K562 (cell line): ENCODE measurements around the gene SCUBE1. TPM values are rescaled to one million over a fixed set of nuclear protein-coding genes. Genes with fewer than 3 reads are reported as not detected.

Experiments
- ATAC-seq: fragments of 200-7000 bp; cut with Tn5 transposase; 3 replicates; pipeline ENCODE4 v1.9.1; 2020; ENCODE audit warnings: moderate library complexity
- BruUV-seq: library from RNA; stranded (reverse); fragments of 400-500 nt; replicated peaks from 2 replicates; lab custom pipeline; 2021; lab: Mats Ljungman, UMichigan
- CTCF ChIA-PET: fragments of 300-600 bp; formaldehyde crosslinking; extraction: SDS; loops from one replicate; lab custom pipeline; 2021; ENCODE audit warnings: low intra/inter-chr PET ratio; lab: Yijun Ruan, JAX
- POLR2A ChIA-PET: fragments of 300-600, 350-650 bp; sonication (Branson Sonifier 250); formaldehyde crosslinking; extraction: SDS; loops from one replicate; lab custom pipeline; 2021; ENCODE audit warnings: antibody characterized with exemption, inconsistent platforms; lab: Yijun Ruan, JAX
- DNase-seq, 4 experiments: peaks; one replicate each; pipeline versions ENCODE4 v3.0.0 to v3.0.0-alpha.2; 2011 to 2018; ENCODE audit warnings: low spot score in 3 of 4, mixed read lengths in 3 of 4; ENCODE audit errors: extremely low read depth in 1 of 4
- FAIRE-seq: peaks from 2 replicates; lab custom pipeline; 2011; peaks lifted over from hg19 to GRCh38; lab: Jason Lieb, UNC
- H2AFZ ChIP-seq: 2 replicates; pipeline ENCODE4 v1.6.0; 2011; ENCODE audit warnings: low read depth, low read length, control low read depth, inconsistent platforms
- H3K27ac ChIP-seq: fragments of 200-600 bp; 3 replicates; pipeline ENCODE4 v1.8.0; 2011; ENCODE audit warnings: low read depth, mild to moderate bottlenecking, control low read depth, inconsistent platforms, low read length, moderate library complexity, mixed read lengths; ENCODE audit errors: extremely low read depth
- H3K27me3 ChIP-seq, 2 experiments: fragments of 300-600 bp in 1 of 2; 2 replicates in 1 of 2; 3 replicates in 1 of 2; pipeline versions ENCODE4 v1.6.0 to v1.8.0; 2011; ENCODE audit warnings: inconsistent platforms in 2 of 2, low read length in 2 of 2, mild to moderate bottlenecking in 1 of 2, mixed read lengths in 1 of 2, moderate library complexity in 1 of 2; ENCODE audit not compliant: control insufficient read depth in 2 of 2, insufficient read depth in 2 of 2
- H3K36me3 ChIP-seq: fragments of 300-600 bp; 3 replicates; pipeline ENCODE4 v1.8.0; 2011; ENCODE audit warnings: mild to moderate bottlenecking, low read length, inconsistent platforms; ENCODE audit not compliant: control insufficient read depth, insufficient read depth
- H3K4me1 ChIP-seq, 2 experiments: fragments of 200-600 bp in 1 of 2; replicated peaks in 1 of 2; 2 replicates in 1 of 2; 3 replicates in 1 of 2; pipeline versions ENCODE4 v1.5.1 to v1.8.0; 2011; ENCODE audit warnings: inconsistent platforms in 2 of 2, low read length in 2 of 2, mild to moderate bottlenecking in 1 of 2, mixed read lengths in 1 of 2, moderate library complexity in 1 of 2; ENCODE audit not compliant: control insufficient read depth in 2 of 2, insufficient read depth in 2 of 2
- H3K4me2 ChIP-seq: 2 replicates; pipeline ENCODE4 v1.6.1; 2011; ENCODE audit warnings: low read length, control low read depth, inconsistent platforms, mixed read lengths; ENCODE audit not compliant: insufficient read depth
- H3K4me3 ChIP-seq: fragments of 200-600 bp; sonication (generic), shearing (Covaris generic); 2 replicates; pipeline ENCODE4 v1.5.1; 2016; ENCODE audit warnings: control low read depth, inconsistent platforms
- H3K79me2 ChIP-seq: fragments of 200-600 bp; 3 replicates; pipeline ENCODE4 v1.8.0; 2011; ENCODE audit warnings: low read length, inconsistent platforms; ENCODE audit not compliant: control insufficient read depth, insufficient read depth
- H3K9ac ChIP-seq, 2 experiments: 2 replicates each; pipeline versions ENCODE4 v1.6.0 to v1.6.1; 2011; ENCODE audit warnings: low read depth in 2 of 2, low read length in 2 of 2, control low read depth in 1 of 2, inconsistent platforms in 1 of 2, mild to moderate bottlenecking in 1 of 2, mixed read lengths in 1 of 2; ENCODE audit not compliant: insufficient read depth in 1 of 2
- H3K9me1 ChIP-seq: one replicate; pipeline ENCODE4 v1.6.0; 2011; ENCODE audit warnings: inconsistent platforms, mild to moderate bottlenecking, low read length, moderate library complexity; ENCODE audit not compliant: control insufficient read depth, insufficient read depth
- H3K9me3 ChIP-seq: replicated peaks from 2 replicates; pipeline ENCODE4 v1.5.1; 2011; ENCODE audit warnings: low read depth, low read length, inconsistent platforms; ENCODE audit not compliant: control insufficient read depth, insufficient read depth
- H4K20me1 ChIP-seq: replicated peaks from 2 replicates; pipeline ENCODE4 v1.6.1; 2011; ENCODE audit warnings: low read length, inconsistent platforms, mixed read lengths; ENCODE audit not compliant: control insufficient read depth, insufficient read depth
- BCOR ChIP-seq: fragments of 450-650 bp; IDR thresholded peaks from 2 replicates; pipeline ENCODE4 v1.6.1; 2016
- COPS2 ChIP-seq: fragments of 450-650 bp; conservative IDR thresholded peaks from 2 replicates; pipeline ENCODE4 v1.6.1; 2016; ENCODE audit warnings: mild to moderate bottlenecking, moderate library complexity
- E2F3 ChIP-seq: fragments of 250-450 bp; sonication (Bioruptor Pico); IDR thresholded peaks from 2 replicates; pipeline ENCODE4 v1.4.0; 2020; ENCODE audit warnings: mild to moderate bottlenecking
- GTF2A2 ChIP-seq: IDR thresholded peaks from 2 replicates; pipeline ENCODE4 v1.6.1; 2016; ENCODE audit warnings: mild to moderate bottlenecking, missing genetic modification characterization, missing compliant biosample characterization
- MLX ChIP-seq, 2 experiments: fragments of 450-650 bp in 1 of 2; sonication (generic) in 1 of 2; formaldehyde crosslinking; conservative IDR thresholded peaks; 2 replicates each; pipeline versions ENCODE4 v1.4.0 to v1.8.1; 2020 to 2022; ENCODE audit warnings: mild to moderate bottlenecking in 1 of 2, missing genetic modification reagents in 1 of 2
- POLR2H ChIP-seq: IDR thresholded peaks from 2 replicates; pipeline ENCODE4 v1.6.1; 2016; ENCODE audit warnings: missing genetic modification characterization, low read depth, mild to moderate bottlenecking, control low read depth, missing compliant biosample characterization, moderate library complexity
- PRPF4 ChIP-seq: fragments of 200-400 bp; formaldehyde crosslinking; IDR thresholded peaks from one replicate; pipeline ENCODE4 v1.6.1; 2017; ENCODE audit warnings: low read length, low read depth, mild to moderate bottlenecking; ENCODE audit not compliant: insufficient read depth, poor library complexity, severe bottlenecking
- RBFOX2 ChIP-seq: fragments of 200-400 bp; formaldehyde crosslinking; IDR thresholded peaks from 2 replicates; pipeline ENCODE4 v1.6.1; 2017; ENCODE audit warnings: low read depth, mild to moderate bottlenecking, low read length, moderate library complexity
- RCOR1 ChIP-seq, 2 experiments: IDR thresholded peaks; 2 replicates each; pipeline ENCODE4 v1.6.1; 2012; ENCODE audit warnings: low read depth in 2 of 2, low read length in 2 of 2, borderline replicate concordance in 1 of 2, improper control_type of control experiment in 1 of 2
- SP2 ChIP-seq: IDR thresholded peaks from 2 replicates; pipeline ENCODE4 v1.6.1; 2011; ENCODE audit warnings: mild to moderate bottlenecking, low read depth, low read length, moderate library complexity; ENCODE audit not compliant: poor library complexity, severe bottlenecking; ENCODE audit errors: extremely low read depth
- SPI1 ChIP-seq: IDR thresholded peaks from 2 replicates; pipeline ENCODE4 v1.6.1; 2011; ENCODE audit warnings: low read depth, low read length, control low read depth, borderline replicate concordance
- ZBTB33 ChIP-seq: sonication (generic); formaldehyde crosslinking; IDR thresholded peaks from 2 replicates; pipeline ENCODE4 v1.8.1; 2023; ENCODE audit warnings: mild to moderate bottlenecking, missing genetic modification reagents
- ZNF174 ChIP-seq: fragments of 250-450 bp; sonication (Bioruptor Pico); IDR thresholded peaks from 2 replicates; pipeline ENCODE4 v1.4.0; 2020; ENCODE audit warnings: mild to moderate bottlenecking
- ZNF282 ChIP-seq: sonication (generic); formaldehyde crosslinking; IDR thresholded peaks from 2 replicates; pipeline ENCODE4 v1.8.1; 2023; ENCODE audit warnings: missing genetic modification reagents
- ZNF764 ChIP-seq: fragments of 250-450 bp; sonication (Bioruptor Pico); IDR thresholded peaks from 2 replicates; pipeline ENCODE4 v1.4.0; 2020; ENCODE audit warnings: low read depth, mild to moderate bottlenecking, moderate library complexity
- WGBS: fragments of 100-300 bp; shearing (Covaris generic); methylation state at CpG from one replicate; pipeline ENCODE4 v1.1.6; 2016; ENCODE audit warnings: low coverage, mixed read lengths; ENCODE audit not compliant: insufficient coverage; ENCODE audit errors: missing lambda C conversion rate; 5-methylcytosine and 5-hydroxymethylcytosine counted together
- in situ Hi-C: fragments of 300-500 bp; cut with MboI; formaldehyde crosslinking; loops from 4 replicates; pipeline ENCODE4 v1.15.0; 2018; ENCODE audit warnings: inconsistent platforms, mixed read lengths
- intact Hi-C: fragments of 100-400 bp; cut with micrococcal nuclease; formaldehyde crosslinking; loops from 2 replicates; pipeline ENCODE4 v1.14.2; 2022
- polyA plus RNA-seq, 8 experiments: library from polyadenylated mRNA; depleted of rRNA in 4 of 8; stranded (reverse) in 5 of 8; unstranded in 3 of 8; fragments of >200 nt; fragmentation: Nextera tagmentation in 2 of 8; fragmentation: Illumina TruSeq in 1 of 8; extraction: Ambion mirVana in 2 of 8; extraction: Trizol in 1 of 8; gene quantifications; 2 replicates each; pipeline versions ENCODE4 v1.2.1 to v1.2.3, GENCODE V29; 2011 to 2014; ENCODE audit warnings: inconsistent platforms in 1 of 8, missing spikeins in 1 of 8
- total RNA-seq, 7 experiments: library from RNA; depleted of rRNA in 6 of 7; stranded (reverse); fragments of >200 nt in 6 of 7; fragmentation: Illumina TruSeq in 2 of 7; extraction: Trizol in 2 of 7; gene quantifications; 2 replicates each; pipeline versions ENCODE4 v1.2.1 to v1.2.3, GENCODE V29; 2011 to 2021; ENCODE audit warnings: low replicate concordance in 1 of 7
- TF ChIP-seq, protein P1 (sequence below): sonication (generic); formaldehyde crosslinking; IDR thresholded peaks from 2 replicates; pipeline ENCODE4 v1.8.0; 2022; ENCODE audit warnings: mild to moderate bottlenecking, missing genetic modification reagents
- TF ChIP-seq, protein P2 (sequence below): fragments of 450-650 bp; conservative IDR thresholded peaks from 2 replicates; pipeline ENCODE4 v1.6.1; 2016; ENCODE audit warnings: missing genetic modification characterization, low read depth, mild to moderate bottlenecking, control low read depth, missing compliant biosample characterization

SCUBE1 gene
- total and polyA plus RNA-seq, 9 of the 15 experiments (the other 6 are each of a cell fraction or from before 2014, with no cell fraction given), result 0.03 to 0.47 (median 0.29) TPM; not detected in 6

GRCh38 chr22:43162412-43163150 lies 180.6 kb downstream of the SCUBE1 start:
- Histone ChIP-seq H3K36me3 (peaks cover 24% of the 10 kb centered on the region; the same call in 1 of the 3 replicates), H3K4me2 (no peak overlapping the region), H3K79me2 (no peaks in the 10 kb centered on the region), H4K20me1 (no peaks in the 10 kb centered on the region), H3K9ac (peak overlapping the region in 1 of 2 experiments; percentile 84; a peak in 2 of 4 replicates), H3K27me3 (no peaks in the 10 kb centered on the region), H3K9me1 (no peaks in the 10 kb centered on the region), H3K9me3 (no peaks in the 10 kb centered on the region), H2AFZ (no peak overlapping the region), H3K4me1 (peaks cover 11 to 66% of the 10 kb centered on the region in 2 experiments), H3K4me3 (no peak overlapping the region), H3K27ac (no peak overlapping the region)
- BruUV-seq, result no TSS peak
- ATAC-seq (no peak), FAIRE-seq (no peak), DNase-seq (no peak)
- POLR2A ChIA-PET, result interaction anchor here (0.7 kb wide), 1 partner anchor 56 kb away, joined by 3 read pairs; no protein-coding TSS in a partner anchor
- in situ Hi-C loops (no loop called here), intact Hi-C loops (no loop called here)
- CTCF ChIA-PET, result no interaction called here
- 91% methylated on average over 12 of the region's 24 CpGs for WGBS
- no peak for TF ChIP-seq GTF2A2 (tag)
- TF ChIP-seq COPS2, result no peak
- TF ChIP-seq ZNF174 (CRISPR knock-in tag), result no peak
- peak; percentile 74 for TF ChIP-seq BCOR
- TF ChIP-seq SP2, result no peak
- no peak for TF ChIP-seq MLX (CRISPR knock-in tag; conservative IDR thresholded peaks at IDR 0.05)
- no peak for TF ChIP-seq ZBTB33
- no peak for TF ChIP-seq PRPF4
- TF ChIP-seq POLR2H (tag), result no peak
- no peak for TF ChIP-seq E2F3 (CRISPR knock-in tag)
- TF ChIP-seq SPI1, result no peak
- TF ChIP-seq ZNF282, result no peak
- no peak for TF ChIP-seq ZNF764 (CRISPR knock-in tag)
- peak in 1 of 2 experiments; percentile 52; a peak in 1 of 4 replicates for TF ChIP-seq RCOR1 (IDR thresholded peaks at IDR 0.05; ENCODE audit: borderline replicate concordance in 1 of 2, low read depth in 2 of 2, low read length in 2 of 2)
- peak; percentile 28; the same call in 1 of the 2 replicates for TF ChIP-seq RBFOX2
- TF ChIP-seq, protein P1, sequence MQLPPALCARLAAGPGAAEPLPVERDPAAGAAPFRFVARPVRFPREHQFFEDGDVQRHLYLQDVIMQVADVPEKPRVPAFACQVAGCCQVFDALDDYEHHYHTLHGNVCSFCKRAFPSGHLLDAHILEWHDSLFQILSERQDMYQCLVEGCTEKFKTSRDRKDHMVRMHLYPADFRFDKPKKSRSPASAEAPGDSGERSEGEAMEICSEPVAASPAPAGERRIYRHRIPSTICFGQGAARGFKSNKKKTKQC (CRISPR knock-in tag), result no peak
- TF ChIP-seq, protein P2, sequence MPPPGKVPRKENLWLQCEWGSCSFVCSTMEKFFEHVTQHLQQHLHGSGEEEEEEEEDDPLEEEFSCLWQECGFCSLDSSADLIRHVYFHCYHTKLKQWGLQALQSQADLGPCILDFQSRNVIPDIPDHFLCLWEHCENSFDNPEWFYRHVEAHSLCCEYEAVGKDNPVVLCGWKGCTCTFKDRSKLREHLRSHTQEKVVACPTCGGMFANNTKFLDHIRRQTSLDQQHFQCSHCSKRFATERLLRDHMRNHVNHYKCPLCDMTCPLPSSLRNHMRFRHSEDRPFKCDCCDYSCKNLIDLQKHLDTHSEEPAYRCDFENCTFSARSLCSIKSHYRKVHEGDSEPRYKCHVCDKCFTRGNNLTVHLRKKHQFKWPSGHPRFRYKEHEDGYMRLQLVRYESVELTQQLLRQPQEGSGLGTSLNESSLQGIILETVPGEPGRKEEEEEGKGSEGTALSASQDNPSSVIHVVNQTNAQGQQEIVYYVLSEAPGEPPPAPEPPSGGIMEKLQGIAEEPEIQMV (tag), result no peak
